ENCODE measurements around the gene CD48.

Gene CD48

DNA sequence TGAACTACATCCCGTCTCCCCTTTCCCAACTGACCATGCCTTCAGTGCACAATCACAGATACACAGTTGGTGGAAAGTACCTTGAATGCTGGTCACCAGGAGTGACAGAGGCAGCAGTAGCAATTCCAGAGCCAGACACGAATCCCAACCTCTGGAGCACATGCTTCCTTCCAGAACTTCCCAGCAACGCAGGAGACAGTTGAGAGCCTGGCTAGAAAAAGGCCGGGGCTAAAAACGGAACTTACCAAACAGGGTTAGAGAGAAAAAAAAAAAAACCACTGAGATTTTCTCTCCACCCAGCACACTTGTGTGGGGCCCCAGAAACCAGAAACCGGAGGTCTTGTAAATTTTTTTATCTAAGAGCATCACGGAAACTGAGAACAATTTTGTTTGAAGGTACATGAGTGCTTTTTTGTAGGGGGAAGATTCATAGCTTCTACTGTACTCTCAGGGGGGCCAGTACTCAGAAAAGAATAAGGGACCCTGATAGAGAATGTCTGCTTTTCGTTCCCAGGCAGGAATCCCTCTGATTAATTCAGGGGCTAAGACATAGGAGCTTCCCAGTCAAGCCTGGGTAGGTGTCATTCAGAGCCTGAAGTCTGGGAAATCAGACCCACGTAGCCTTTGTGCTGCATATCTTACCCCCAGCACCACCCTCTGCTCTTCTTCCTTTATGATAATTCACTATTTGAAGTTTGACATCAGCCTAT, at the start of gene CD48:
Gene CD48 (minus strand): TSS at position 221 of the 710 bp plus-strand sequence. CDS start 59 bp downstream, at position 162.
- no peak for DNase-seq

- no peak for DNase-seq
These were observed 49.4 kb upstream of the CD48 start for GRCh38 chr1:160761046-160761445.

- no peak for DNase-seq
These were observed 48.1 kb upstream of the CD48 start for GRCh38 chr1:160759740-160760139.

- no peak for DNase-seq
These were observed 46.9 kb upstream of the CD48 start for GRCh38 chr1:160758521-160758920.

GRCh38 chr1:160756849-160757201, 45.2 kb upstream of the CD48 start:
- no peak for DNase-seq

- no peak for DNase-seq
These were observed 44.6 kb upstream of the CD48 start for GRCh38 chr1:160755911-160756848.

DNA sequence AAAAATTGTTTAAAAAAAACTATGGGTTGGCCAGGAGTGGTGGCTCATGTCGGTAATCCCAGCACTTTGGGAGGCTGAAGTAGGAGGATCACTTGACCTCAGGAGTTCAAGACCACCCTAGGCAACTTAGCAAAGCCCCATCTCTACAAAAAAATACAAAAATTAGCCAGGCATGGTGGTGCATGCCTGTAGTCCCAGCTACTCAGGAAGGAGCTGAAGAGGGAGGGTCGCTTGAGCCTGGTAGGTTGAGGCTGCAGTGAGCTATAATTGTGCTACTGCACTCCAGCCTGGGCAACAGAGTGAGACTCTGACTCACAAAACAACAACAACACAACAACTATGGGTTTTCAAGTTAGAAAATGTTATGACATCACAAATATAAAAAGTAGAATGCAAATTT, 43.8 kb upstream of the CD48 start:
- no peak for DNase-seq

DNA sequence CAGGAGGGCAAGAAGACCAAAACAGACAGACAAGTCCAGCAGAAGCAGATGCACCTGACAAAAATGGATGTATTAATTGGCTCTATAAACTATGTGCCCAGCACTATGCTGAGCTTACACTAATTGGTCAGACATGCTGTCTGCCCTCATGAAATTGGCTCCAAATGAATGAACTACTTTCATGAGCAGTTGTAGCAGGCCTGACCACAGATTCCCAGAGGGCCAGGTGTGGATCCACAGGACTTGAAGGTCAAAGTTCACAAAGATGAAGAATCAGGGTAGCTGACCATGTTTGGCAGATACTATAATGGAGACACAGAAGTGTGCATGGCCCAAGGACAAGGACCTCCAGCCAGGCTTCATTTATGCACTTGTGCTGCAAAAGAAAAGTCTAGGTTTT, 42.0 kb upstream of the CD48 start:
- DNase-seq: no peak

GRCh38 chr1:160752924-160753323, 41.3 kb upstream of the CD48 start:
- DNase-seq: no peak

DNA sequence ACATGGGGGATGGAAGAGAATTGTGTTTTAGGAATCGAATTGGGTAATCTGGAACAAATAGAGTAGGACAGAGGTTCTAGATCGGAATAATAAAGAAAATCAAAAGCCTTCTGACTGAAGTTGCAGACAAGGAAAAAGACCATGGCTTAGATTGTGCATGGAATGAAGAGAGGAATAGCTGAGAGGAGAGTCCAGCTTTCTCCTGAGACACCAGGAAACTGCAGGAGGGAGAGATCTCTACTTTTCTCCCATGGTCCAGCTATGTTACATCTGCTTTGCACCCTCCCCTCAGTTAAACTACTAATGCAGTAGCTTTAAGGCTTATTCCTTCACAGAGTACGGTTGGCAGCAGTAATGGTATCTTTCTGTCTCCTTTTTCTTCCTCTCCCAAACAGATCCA, 40.8 kb upstream of the CD48 start:
- no peak for DNase-seq

- no peak for DNase-seq
These were observed 39.0 kb upstream of the CD48 start for GRCh38 chr1:160750608-160751007.

- peak; percentile 25 for DNase-seq
These were observed 37.3 kb upstream of the CD48 start for GRCh38 chr1:160748878-160749269.

DNA sequence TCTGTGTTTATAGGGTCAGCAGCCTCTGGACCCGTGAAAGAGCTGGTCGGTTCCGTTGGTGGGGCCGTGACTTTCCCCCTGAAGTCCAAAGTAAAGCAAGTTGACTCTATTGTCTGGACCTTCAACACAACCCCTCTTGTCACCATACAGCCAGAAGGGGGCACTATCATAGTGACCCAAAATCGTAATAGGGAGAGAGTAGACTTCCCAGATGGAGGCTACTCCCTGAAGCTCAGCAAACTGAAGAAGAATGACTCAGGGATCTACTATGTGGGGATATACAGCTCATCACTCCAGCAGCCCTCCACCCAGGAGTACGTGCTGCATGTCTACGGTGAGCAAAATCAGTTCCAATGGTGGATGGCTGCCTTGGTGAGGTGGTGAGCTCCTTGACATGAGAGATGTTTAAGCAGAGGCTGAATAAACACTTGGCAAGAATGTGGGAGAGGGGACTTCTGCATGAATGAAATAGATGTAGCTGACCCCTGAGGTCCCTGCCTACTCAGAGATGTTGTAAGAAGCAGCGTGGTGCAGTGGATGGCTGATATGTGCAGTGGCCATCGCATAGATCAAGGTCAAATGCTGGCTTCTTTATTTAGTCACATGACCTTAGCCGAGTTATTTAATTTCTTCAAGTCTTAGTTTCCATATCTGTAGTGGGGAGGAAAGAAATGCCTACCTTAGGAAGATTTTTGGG, 36.7 kb upstream of the CD48 start:
- peak; percentile 65 for DNase-seq

GRCh38 chr1:160747717-160748116, 36.1 kb upstream of the CD48 start:
- peak; percentile 4 for DNase-seq

DNA sequence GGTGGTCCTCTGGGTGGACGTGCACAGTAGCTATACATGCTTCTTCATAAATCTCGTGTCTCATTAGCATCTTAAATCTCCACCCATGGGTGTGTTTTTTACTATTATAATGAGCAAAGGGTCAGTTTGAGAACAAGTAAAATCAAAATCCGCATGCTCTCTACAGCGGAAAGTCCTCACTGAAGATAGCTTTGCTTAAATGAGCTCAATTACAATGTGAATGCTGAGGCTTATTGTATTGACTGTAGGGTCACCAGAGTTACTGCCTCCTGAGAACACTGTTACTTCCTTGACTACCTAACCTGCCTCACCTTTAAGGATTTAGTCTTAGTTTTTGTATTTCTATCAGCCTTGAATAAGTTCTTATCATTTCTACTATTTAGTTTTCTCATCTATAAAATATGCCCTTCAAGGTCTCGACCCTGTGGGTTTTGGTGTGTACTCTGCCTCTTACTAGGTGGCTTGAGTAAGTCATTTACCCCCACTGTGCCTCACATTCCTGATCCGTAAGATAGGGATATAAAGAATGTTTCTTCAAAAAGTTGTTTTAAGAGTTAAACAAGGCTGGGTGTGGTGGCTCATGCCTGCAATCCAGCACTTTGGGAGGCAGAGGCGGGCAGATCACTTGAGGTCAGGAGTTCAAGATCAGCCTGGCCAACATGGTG, 35.3 kb upstream of the CD48 start:
- DNase-seq: no peak

GRCh38 chr1:160745551-160745950, 33.9 kb upstream of the CD48 start:
- DNase-seq: no peak

GRCh38 chr1:160744852-160745520, 33.4 kb upstream of the CD48 start:
- DNase-seq: no peak

- no peak for DNase-seq
These were observed 32.7 kb upstream of the CD48 start for GRCh38 chr1:160744199-160744851.

- DNase-seq: no peak
These were observed 31.6 kb upstream of the CD48 start for GRCh38 chr1:160743266-160743665.

DNA sequence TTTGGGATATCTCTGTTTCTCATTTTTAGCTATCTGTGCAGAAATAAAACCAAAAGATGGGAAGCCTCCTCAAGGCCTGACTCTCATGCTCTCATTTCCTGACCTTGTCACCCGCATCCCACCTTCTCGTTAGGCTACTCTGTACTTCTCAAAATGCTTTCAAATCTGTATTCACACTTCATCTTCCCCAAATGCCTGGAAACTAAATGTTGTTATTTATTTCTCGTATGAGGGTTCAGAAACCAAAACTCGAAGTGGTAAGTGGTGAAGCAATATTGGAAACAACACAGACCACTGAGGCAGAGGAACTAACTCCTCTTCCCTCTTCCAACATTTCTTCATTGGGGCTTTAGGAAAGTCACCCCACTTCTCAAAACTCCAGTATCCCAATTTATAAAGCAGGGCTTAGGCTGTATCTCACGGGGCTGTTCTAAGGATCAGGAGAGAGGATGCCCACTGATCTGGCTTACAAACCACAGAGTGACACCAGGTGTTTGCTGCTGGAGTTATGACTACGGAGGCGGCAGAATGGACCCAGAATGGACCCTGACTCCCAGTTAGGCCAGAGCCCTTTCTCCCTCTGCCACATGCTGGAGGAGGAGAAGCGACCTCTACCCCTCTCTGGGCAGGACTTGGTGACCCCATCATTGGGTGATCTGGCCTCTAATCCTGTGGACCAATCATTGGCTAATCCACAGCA, 31.0 kb upstream of the CD48 start:
- DNase-seq: no peak

Measured in HCEC 1CT (cell line).